Choroid plexus epithelial cell (primary cell): ENCODE results near the gene AGPAT4.

Experiments
- DNase-seq: peaks from one replicate; pipeline ENCODE4 v3.0.0-alpha.2; 2010; ENCODE audit warnings: low read depth
- H3K4me3 ChIP-seq: 2 replicates; pipeline ENCODE4 v1.5.1; 2011; ENCODE audit warnings: low read depth, mild to moderate bottlenecking, control low read depth, low read length, moderate library complexity
- CTCF ChIP-seq: conservative IDR thresholded peaks from 2 replicates; pipeline ENCODE4 v1.5.1; 2011; ENCODE audit warnings: low read depth, mild to moderate bottlenecking, control low read depth, inconsistent platforms, low read length, moderate library complexity

The AGPAT4 gene

DNA sequence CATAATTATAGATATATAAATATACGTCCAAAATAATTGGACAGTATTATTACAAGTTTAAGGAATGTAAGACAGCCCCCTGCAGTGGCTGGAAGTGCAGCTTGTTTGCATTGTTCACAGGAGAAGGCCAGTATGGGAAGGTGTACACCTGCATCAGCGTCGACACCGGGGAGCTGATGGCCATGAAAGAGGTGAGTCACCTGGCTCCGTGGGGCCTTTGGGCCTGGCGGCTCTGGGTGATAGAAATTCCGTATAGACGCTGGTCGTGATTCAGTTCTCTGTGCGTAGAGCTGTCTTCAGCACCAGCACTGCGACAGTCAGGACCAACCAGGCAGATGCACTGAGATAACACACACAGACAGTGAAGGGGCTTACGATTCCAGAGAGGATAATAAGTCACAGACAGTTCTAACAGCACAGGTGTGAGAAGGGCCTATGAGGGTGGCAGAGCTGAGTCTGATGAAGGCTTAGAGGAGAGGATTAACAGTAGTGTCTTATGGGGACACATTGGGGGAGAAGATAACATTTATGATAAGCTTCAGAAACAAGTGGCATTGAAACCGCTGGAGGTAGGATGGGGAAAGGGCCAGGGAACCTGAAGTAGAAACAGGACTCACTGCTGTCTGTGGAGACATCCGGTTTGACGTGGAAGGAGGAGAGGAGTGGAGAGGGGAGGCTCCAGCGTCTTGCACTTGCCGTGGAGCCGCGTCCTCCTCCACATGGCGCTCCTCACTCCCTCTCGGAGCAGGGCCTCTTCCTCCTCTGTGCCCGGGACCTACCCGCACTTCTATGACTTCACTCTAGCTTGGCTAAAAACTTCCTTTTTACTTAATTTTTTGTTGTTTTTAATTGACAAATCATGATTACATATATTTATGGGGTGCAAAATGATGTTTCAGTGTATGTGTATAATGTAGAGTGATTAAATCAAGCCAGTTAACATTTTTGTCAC, 165.8 kb downstream of the AGPAT4 start:
- TF ChIP-seq CTCF, result no peak
- no peak for DNase-seq
- no peak overlapping the region for H3K4me3 ChIP-seq

DNA sequence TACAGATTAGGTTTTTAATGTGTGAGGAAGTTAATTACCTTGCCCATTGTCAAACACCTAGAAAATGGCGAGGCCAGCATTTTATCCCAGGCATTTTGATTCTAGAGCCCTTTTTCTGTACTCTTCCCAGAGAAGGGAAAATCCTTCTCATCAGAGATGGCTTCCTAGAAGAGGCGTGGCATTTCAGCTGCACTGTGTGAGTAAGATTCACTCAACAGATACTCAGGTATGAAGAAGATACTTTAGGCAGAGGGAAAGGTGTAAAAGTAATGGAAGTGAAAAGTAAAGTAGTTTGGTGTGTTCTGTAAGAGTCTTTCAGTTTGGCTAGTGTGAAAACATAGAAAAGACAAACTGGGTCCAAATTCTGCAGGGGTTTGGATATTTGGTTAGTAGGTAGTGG, 168.5 kb downstream of the AGPAT4 start:
- H3K4me3 ChIP-seq, result no peak overlapping the region
- DNase-seq, result no peak
- TF ChIP-seq CTCF, result no peak

- peak; percentile 57 for DNase-seq
- no peak overlapping the region for H3K4me3 ChIP-seq
- no peak for TF ChIP-seq CTCF
These were observed 168.9 kb downstream of the AGPAT4 start for GRCh38 chr6:161104966-161105365.

DNA sequence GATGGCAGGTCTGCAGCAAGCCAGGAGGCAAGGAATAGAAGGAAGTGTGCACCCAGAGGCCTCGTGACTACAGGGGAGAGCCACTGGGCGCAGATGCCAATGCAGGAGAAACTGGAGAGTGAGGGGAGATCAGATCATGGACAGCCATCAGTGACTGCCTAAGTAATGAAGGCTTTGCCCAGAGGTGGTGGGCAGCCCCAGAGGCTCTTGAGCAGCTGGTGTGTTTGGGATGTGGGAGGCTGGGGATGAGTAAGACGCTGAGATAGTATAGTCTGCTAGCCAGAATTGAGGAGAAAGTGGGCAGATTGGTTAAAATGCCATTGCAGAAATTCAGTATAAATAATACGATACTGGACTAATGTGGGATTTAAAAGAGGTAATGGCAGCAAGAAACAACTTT, 170.4 kb downstream of the AGPAT4 start:
- no peak overlapping the region for H3K4me3 ChIP-seq
- DNase-seq, result no peak
- no peak for TF ChIP-seq CTCF

- peak; percentile 54 for TF ChIP-seq CTCF
- DNase-seq, result peak; percentile 29
- no peak overlapping the region for H3K4me3 ChIP-seq
These were observed 172.3 kb downstream of the AGPAT4 start for GRCh38 chr6:161101517-161101916.

DNA sequence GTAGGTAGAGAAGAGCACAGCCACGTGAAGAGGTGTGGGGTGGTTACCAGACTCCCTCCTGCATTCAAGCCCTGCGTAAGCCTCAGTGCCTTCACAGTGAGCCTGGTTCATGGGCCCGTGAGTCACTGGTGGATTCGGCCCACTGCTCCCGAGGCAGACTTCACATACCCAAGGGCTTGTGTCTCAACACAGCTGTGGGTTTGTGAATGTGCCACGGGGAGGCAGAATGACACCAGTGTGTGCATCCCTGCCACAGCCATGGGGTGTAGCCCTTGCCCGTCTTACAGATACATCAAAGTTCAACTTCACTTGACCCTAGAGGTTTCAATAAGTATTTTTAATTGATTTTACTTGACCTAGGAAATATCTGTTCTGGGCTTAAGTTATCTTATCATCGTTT, 173.8 kb downstream of the AGPAT4 start:
- DNase-seq, result no peak
- H3K4me3 ChIP-seq, result no peak overlapping the region
- TF ChIP-seq CTCF, result no peak

DNA sequence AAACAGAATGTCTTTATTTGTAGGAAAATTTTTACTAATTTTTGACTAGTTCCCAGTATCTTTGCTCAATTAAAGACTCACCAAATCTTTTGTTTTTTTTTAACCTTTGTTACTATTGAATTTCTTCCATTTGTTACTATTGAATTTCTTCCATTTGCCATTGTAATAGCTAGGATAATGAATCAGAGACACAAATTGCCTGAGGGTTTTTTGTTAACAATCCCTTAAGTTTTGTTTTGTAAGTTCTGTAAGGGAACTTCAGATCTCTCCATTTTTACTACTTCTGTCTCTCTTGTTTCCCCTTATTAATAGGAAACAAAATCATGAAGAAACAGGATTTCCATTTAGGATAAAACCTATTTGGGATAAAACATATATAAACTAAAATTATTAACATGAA, 177.9 kb downstream of the AGPAT4 start:
- TF ChIP-seq CTCF, result no peak
- no peak for DNase-seq

More for the DNA sequence above, 177.9 kb downstream of the AGPAT4 start:
- no peak overlapping the region for H3K4me3 ChIP-seq
